GM23338 (cell line): Measurements from ENCODE around the gene ARPC5.

Experiments used
- CTCF ChIP-seq, 2 experiments: fragments of 200-600 bp in 1 of 2; sonication (generic) in 1 of 2; conservative IDR thresholded peaks; 2 replicates each; pipeline versions ENCODE4 v1.5.1 to v1.6.1; 2016 to 2017; ENCODE audit warnings: antibody characterized with exemption in 2 of 2, low read depth in 2 of 2, mild to moderate bottlenecking in 2 of 2, moderate library complexity in 1 of 2
- EZH2 ChIP-seq: fragments of 200-600 bp; sonication (generic); IDR thresholded peaks from one replicate; pipeline ENCODE4 v1.8.0; 2017; ENCODE audit warnings: antibody characterized with exemption, mild to moderate bottlenecking, low read depth; ENCODE audit not compliant: unreplicated experiment
- EZH2phosphoT487 ChIP-seq: fragments of 200-600 bp; sonication (generic); IDR thresholded peaks from one replicate; pipeline ENCODE4 v1.8.1; 2018; ENCODE audit warnings: antibody characterized with exemption; ENCODE audit not compliant: unreplicated experiment
- POLR2AphosphoS5 ChIP-seq: IDR thresholded peaks from 2 replicates; pipeline ENCODE4 v1.6.1; 2016; ENCODE audit warnings: antibody characterized with exemption, low read depth
- REST ChIP-seq: IDR thresholded peaks from one replicate; pipeline ENCODE4 v1.6.1; 2018; ENCODE audit warnings: antibody characterized with exemption; ENCODE audit not compliant: unreplicated experiment
- STAT1 ChIP-seq: IDR thresholded peaks from one replicate; pipeline ENCODE4 v1.6.1; 2016; ENCODE audit warnings: antibody characterized with exemption; ENCODE audit not compliant: unreplicated experiment

DNA sequence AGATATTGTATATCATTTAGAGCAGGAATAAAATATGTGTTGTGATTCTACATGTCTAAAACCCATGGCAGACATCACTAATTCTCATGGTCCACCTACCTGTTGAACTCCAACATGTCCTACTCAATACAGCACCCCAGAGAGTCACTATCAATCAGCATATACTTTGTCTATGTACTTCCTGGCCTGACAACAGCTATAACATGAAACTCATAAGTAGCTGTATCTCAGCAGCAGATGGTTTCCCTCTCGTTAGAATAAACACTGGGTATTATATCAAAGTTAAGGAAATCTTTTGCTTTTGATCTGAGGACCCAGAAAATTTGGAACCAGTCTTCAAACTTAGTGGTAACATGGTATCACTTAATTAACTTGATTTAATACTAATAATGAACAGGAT is 15.8 kb downstream of the ARPC5 start:
- TF ChIP-seq CTCF (conservative IDR thresholded peaks at IDR 0.05; ENCODE audit: low read depth in 2 of 2) (no peak), EZH2phosphoT487 (no peak), POLR2AphosphoS5 (no peak), EZH2 (no peak), STAT1 (no peak), REST (no peak)
